Uterus (tissue), 2 donors: Measurements from ENCODE around the gene PCBD1.

Source experiments
- CTCF ChIP-seq, 4 experiments: fragments of 200-600 bp in 2 of 4; fragments of 450-650 bp in 2 of 4; sonication (generic) in 2 of 4; IDR thresholded peaks; one replicate each; pipeline ENCODE4 v1.5.1; 2016 to 2019; ENCODE audit warnings: antibody characterized with exemption in 4 of 4, mild to moderate bottlenecking in 2 of 4, moderate library complexity in 1 of 4
- POLR2A ChIP-seq, 2 donors: fragments of 450-650 bp; IDR thresholded peaks; one replicate each; pipeline ENCODE4 v1.6.1; 2016; ENCODE audit warnings: antibody characterized with exemption in 2 of 2, mild to moderate bottlenecking in 1 of 2, moderate library complexity in 1 of 2

GRCh38 chr10:70887804-70888800 is at the start of gene PCBD1:
- peak in 1 of 4 experiments; percentile 18 for TF ChIP-seq CTCF (IDR thresholded peaks at IDR 0.05)
- TF ChIP-seq POLR2A (IDR thresholded peaks at IDR 0.05): peak; percentile 19 to 57
